Measurements from ENCODE around the gene CHAC1.
"Not testable (repeated sequence)": the region's sequence is repeated elsewhere in the genome, so short reads cannot be mapped to it uniquely, and the experiment has no call there.

The CHAC1 gene

DNA sequence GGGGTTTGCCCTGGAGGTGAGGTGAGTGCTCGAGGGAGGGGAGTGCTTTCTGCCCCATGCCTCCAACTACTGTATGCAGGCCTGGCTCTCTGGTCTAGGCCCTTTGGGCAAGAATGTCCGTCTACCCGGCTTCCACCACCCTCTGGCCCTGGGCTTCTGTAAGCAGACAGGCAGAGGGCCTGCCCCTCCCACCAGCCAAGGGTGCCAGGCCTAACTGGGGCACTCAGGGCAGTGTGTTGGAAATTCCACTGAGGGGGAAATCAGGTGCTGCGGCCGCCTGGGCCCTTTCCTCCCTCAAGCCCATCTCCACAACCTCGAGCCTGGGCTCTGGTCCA lies 14.8 kb upstream of the CHAC1 start:
- no peak for DNase-seq

DNA sequence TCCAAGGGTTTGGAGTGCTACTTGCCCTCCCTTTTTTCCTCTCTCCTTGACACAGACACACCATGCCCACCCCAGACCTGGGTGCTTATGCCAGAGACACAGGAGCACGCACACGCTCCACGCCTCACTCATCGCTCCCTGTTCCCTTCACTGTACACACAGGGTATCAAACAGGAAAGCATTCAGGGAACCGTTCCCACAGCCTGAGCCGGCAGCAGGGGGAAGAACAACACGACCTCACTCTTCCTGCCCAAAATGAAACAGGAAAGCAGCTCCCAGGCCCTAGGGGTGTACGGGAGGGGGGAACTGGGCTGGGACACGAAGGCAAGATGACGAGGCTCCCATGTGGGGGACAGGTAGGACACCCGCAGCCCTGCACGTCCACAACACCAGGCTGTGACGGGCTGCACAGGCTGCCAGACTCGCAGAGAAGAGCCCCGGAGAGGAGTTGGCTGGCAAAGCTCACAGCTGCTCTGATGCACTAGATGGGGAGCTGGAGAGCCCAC lies 12.9 kb upstream of the CHAC1 start:
- no peak for DNase-seq

DNA sequence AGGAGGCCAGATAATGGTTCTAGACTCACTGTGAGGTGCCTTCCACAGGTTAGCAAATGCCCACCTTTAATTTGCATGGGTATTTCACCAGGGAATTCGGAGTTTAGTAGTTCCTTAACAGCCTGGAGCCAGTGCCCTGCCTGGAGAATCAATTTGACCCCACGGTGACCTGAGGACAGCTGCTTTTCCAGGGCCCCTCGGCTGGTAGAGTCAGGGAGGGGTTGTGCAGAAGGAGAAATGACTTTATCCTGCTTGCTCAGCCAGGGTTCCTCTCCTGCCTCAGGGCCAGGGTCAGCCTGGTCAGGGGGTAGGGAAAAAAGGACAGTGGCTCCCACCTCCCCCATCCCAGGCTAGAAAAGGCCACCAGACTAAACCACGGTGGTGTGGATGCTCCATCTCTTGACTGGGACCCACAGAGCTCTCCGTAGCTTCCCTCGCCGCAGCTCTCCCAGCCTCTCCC lies 12.2 kb upstream of the CHAC1 start:
- DNase-seq: no peak

DNA sequence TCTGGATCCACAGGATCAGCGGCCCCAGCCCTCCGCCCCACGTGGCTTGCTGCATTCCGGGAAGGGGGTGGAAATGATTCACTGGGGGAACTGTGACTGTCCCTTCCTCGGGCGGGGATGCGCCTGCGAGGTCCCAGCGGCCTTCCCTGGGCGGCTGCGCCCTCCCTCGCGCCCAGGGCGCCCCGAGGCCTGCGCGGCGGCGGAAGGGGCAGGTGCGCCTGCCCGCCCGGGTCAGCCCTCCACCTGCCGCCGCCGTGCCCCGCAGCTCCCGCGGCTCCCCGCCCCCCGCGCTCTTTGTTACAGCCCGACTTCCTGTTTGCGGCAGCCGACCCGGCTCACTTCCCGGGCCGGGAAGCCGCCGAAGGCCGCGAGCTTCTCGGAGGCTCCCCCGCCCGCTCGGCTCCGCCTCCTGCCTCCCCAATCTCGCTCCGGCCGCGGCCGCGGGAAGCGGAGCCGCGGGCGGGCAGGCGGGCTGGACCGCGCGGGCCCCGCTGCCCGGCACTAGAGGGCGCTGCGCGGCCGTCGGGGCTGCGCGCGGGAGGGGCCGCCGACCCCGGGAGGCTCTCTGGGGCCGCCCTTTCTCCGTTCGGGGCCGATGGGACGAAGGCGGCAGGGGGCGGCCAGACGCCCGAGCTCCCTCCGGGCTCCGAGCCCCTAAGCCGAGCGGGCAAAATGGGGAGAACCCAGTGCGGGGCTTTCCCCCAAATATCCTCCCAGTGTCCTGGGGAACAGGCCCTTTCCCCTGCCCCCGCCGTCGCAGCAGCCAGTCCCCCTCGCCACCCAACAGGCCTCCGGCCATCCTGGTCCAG lies 11.5 kb upstream of the CHAC1 start:
- DNase-seq: peak; percentile 57

DNA sequence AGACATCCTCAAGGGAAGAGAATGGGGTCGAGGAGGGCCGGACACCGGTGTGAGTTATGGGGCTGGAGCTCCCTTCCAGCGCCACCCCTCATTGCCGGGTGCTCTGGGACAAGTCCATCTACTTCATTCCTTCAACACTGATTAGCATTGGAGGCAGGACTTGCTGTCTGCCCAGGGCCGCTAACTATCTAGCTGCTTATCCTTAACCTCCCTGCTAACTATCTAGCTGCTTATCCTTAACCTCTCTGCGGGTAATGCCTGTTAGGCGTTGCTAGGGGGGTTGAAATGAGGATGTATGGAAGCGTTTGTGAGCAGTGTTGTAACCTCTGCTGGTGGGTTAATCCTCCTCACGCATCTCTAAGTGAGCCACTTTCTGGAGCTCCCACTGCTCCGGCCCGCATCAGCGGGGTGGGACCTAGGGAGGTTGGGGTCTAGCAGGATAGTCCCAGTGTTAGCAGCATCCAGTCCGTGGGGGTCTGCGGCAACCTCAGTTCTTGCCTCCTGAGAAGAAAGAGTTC lies 10.9 kb upstream of the CHAC1 start:
- no peak for DNase-seq

DNA sequence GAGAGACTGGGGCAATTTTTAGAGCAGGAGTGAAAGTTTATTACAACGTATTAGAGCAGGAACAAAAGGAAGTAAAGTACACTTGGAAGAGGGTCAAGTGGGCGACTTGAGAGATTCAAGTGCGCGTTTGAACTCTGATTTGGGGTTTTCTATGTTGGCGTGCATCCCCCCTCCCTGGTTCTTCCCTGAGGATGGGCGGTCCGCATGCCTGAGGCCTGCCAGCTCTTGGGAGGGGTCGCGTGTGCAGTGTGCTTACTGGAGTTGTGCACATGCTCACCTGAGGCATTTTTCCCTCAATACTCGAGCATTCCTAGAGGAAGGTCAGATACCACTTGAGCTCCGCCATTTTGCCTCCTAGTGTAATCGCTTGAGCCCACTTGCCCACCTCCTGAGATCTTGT lies 10.4 kb upstream of the CHAC1 start:
- DNase-seq: no peak

DNA sequence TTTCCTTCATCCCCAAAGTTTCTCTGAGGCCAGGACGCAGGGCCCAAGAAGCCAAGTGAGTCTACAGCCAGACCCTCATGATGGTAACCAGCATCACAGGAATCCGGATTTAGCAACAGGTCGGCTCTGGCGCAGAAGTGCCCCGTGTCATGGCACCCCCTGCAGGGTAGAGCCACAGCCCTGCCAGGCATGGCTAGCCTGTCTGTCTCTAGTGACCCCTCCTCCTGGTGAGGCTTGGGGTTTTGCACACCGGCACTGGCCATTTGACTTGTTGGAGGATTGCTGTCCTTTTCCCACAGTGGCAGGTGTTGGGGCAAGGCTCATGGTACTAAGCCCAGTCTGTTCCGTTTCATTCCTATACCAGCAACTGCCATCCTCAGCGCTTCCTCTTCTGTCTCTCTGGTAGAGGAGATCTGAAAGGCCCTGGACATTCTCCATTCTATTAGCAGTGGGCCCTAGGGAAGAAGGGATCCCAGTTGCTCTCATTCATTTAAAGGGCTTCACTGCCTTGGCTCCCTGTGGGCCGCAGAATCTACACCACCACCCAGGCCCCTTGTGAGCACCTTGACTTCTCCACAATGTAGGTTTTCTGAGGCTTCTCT lies 9.4 kb upstream of the CHAC1 start:
- no peak for DNase-seq

DNA sequence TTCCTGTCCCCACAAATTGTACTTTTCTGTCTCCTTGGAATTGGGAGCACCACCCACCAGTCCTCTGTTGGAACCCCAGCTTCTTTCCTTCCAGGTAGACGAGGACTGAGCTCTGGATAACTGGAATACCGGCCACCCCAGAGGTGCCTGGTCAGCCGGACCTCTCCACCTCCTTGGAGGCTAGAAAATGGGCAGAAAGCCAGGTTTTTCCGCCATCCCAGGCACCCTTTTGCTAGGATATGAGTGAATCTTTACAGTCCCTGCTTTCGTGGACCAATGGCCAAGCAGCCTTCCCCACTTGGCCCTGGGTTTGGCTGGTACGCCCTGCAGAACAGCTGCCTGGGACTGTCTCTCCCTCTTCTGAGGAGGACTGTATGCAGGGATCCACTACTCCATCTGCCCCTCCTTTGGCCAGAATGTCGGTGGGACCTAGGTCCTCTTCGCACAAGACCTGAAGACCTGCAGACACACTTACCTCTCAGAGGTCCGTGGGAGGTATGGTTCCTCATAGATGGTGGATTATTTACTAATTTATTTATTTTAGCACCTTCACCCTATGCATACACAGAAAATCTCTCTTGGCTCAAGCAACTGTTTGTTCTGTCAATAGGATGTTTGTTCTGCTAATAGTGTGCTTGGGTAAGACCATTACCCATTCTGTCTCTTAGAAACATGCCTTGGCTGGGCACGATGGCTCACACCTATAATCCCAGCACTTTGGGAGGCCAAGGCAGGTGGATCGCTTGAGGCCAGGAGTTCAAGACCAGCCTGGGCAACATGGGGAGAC lies 8.6 kb upstream of the CHAC1 start:
- no peak for DNase-seq

DNA sequence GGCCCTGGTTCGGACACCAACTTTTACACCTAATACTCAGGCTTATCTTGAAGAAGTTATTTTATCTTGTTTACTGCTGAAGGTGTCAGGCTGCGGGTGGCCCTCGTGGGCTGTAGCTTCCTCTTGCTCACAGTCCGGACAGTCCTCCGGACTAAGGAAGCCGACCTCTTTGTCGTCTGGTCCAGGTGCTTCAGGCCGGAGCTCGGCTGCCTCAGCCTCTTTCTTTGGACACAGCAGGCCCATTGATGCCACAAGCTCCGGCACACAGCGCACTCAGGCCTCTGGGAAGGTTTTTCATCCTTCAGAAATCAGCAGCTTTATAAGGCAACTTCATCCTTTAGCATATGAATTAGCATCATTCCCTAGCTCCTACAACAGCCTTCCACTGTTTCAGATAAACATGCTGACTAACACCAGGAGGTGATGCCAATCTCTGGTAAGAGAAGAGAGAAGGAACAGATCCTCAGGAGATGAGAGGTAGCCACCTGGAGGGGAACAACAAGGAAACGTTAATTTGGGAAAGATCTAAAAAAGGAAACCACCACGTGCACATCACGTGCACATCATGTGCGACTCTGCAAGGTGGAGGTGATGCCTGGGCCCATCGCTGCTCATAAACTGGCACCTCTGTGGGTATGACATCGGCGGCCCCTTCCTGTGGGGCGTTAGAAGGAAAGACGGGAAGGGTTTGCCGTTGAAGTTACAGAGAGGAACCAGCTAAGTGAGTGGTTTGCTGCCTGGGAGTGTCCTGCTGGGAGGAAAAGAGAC lies 4.4 kb upstream of the CHAC1 start:
- DNase-seq: no peak

DNA sequence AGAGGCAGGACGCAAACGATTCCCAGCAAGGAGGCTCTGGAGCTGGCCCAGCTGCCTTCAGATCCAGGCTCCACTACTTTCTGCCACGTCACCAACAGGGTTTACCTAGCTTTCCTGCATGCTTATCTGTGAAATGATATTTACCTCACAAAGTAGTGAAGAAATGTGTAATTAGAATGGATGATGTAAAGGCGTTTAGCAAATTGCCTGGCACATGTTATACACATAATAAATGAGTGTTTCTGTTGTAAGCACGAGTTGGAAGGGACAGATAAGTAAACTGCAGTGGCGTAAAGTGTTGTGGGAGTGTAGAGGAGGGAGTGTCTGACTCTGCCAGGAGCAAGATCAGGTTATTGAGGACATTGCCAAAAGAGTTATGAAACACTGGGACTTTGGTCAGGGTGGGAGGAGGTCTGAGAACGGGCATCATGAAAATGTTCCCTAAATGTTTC lies 3.5 kb upstream of the CHAC1 start:
- DNase-seq: no peak

DNA sequence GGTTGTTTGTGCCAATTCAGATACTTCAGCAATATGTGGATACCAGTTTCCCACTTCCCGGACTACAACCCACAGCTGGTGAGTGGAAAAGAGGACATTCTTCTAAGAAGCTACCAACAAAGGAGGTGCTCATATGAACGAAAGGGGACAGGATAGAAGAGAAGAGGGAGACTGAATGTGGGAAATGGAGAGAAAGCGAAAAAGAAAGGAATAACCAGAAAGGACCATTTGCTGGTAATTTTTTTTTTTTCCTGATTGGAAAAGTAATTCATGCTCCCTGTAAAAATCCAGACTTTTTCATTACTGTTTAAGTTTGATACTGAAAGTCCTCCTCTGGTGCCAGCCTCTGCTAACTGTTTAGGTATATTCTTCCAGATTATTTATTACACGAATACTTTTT lies 1.5 kb upstream of the CHAC1 start:
- no peak for DNase-seq

DNA sequence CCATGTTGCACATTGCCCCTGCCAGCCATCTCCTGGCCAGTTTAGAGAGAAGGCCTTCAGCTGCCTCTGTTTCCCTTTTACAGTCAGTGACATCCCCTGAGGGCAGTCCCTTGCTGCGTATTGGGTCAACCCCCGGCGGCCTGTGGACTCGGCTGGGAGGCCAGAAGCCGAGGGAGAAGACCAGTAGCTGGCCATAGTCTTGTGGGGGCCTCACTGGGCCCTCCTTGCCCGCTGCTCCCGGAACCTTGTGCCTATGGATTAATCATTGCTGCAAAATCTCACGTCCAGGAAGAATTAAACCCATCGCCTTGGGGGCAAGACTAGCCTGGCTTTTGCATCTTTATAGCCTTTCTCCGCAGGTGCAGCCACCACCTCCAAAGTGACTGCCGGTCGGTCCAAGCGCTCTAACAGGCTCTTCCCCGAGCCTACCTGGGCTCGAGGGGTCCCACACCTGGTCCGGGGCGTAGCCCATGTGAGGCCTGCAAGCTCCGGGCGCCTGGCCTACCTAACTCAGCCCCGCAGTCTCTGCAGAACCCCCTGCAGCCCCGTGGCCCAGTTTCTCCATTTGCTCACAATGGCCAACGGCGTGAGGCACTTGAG lies 870 bp upstream of the CHAC1 start:
- no peak for DNase-seq

DNA sequence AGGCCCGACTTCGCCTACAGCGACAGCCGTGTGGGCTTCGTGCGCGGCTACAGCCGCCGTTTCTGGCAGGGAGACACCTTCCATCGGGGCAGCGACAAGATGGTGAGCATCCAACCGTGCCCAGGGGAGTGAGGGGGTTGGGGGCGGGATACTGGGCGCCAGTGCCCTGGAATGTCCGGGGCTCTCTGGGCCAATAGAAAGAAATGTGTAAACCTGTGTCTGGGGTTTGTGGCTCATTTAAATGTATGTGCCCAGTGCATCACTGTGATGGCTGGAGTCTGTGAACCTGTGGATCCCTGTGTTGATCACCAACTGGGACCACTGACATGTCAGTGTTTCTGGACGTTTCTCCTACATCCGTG lies 423 bp downstream of the CHAC1 start:
- no peak for DNase-seq

DNA sequence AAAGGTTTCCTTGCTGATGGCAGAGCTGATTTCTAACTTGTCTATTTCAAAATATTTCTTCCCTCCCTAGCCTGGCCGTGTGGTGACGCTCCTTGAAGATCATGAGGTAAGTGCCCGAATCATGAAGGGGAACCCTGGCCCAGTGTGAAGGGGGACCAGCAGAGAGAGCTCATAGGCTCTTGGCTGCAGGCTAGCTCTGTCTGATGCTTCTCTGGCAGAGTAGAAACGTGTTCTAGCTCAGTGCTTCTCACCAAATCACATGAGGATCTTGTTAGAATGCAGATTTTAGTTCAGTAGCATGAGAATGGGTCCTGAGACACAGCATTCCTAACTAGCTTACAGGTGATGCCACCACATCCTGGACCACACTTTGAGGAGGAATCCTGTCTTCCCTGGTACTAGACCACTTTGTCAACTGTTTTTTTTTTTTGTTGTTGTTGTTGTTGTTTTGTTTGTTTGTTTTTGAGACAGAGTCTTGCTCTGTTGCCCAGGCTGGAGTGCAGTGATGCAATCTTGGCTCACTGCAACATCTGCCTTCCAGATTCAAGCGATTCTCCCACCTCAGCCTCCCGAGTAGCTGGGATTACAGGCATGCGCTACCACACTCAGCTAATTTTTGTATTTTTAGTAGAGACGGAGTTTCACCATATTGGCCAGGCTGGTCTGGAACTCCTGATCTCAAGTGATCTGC lies 1.0 kb downstream of the CHAC1 start:
- not testable (repeated sequence) for DNase-seq

DNA sequence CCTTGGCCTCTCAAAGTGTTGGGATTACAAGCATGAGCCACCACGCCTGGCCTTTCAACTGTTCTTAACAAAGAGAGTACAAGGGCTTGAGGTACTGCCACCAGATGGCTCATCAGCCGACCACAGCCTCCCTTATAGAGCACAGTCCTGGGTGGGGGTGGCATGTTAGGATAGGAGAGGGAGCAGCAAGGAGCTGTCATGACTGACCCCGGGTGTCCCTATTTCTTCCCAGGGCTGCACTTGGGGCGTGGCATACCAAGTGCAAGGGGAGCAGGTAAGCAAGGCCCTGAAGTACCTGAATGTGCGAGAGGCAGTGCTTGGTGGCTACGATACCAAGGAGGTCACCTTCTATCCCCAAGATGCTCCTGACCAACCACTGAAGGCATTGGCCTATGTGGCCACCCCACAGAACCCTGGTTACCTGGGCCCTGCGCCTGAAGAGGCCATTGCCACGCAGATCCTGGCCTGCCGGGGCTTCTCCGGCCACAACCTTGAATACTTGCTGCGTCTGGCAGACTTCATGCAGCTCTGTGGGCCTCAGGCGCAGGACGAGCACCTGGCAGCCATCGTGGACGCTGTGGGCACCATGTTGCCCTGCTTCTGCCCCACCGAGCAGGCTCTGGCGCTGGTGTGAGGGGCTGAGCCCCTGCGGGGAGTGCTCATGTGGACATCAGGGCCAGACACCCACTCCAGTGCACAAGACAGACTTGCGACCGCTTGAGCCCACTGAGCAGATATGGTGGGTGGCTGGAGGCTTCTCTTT lies 2.1 kb downstream of the CHAC1 start:
- DNase-seq: no peak

DNA sequence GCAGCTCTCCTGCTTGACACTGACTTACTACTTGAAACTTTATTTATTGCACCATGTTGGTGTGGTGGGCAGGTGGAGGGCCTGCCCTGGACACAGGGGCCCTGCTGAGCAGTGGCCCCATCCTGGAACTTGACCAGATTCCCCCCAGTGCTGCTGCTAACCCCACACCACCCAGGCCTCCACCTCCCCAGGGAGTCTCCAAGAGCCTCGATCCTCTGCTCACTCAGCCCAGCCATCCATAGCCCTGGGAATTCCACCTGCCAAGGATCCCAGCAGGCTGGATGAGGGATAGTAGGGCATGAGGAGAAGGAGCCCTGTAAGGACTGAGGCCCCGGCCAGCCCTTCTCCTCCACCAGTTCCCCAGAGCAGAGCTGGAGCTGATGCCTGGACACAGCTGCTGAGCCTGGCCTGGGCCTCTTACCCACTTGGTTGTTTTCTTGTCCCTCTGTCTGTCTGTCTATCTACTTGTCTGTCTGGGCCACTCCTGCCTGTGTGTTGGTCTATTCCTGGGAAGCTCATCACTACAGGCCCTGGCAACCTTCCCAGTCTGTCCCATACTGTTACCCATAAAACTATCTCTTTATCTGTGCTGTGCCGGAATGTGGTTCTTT lies 2.8 kb downstream of the CHAC1 start:
- no peak for DNase-seq

DNA sequence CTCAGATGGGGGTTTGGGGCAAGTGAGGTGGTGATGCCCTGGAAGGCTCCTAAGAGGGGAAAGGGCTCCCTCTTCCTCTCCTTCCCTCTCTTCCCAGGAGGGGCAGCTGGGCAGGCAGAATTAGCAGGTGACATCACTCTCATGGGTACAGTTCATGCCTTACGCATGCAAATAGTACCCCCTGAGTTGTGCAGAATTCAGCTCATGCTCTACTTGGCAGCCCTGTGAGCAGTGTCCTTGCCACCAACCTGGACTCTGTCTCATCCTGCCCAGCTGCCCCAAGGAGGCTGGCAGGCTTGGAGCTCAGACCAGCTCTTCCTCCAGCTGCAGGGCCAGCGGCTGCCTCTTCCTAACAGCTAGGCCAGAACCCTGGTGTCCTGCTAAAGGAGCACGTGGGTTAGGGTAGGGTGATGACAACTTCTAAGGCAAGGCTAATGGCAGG lies 3.3 kb downstream of the CHAC1 start:
- no peak for DNase-seq

DNA sequence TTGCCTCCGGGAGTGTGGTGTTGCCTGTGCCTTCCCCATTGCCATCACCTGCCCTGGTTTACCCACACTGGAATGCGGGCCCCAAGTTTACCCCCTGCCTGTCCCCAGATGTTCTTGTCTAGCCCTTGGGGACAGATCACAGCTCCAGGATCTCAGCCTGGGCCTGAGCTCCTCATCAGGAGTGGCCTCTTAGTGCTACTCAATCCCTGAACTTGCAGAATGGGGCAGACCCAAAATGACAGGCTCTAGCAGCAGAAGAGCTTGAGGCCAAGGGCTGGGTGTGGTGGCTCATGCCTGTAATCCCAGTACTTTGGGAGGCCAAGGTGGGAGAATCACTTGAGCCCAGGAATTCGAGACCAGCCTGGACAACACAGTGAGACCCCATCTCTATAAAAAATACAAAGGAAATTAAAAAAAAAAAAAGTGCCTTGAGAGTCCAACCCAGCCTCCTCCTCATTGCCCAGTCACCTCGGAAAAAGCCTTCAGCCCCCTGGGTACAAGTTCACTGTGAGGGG lies 3.8 kb downstream of the CHAC1 start:
- DNase-seq: no peak

DNA sequence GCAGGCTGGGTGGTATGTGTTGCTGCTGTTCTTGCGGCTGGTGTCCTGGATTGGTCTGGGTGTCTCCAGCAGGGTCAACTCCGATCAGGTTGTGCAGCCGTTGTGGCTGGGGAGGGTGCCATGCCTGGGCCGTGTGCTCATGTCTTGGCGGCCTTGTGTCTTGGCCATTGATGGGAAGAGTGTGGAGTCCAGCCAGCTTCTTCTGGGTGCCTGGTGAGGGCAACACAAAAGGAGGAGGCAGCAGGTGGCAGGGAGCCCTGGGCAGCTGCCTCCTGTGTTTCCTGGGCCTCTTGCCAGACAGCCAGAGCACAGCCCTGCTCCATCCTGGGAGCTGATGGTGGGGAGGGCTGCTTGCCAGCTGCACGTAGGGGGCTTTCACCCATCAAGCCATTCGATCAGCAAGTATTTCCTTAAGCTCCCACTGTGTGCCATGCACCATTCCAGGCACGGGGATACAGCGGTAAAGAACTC lies 4.3 kb downstream of the CHAC1 start:
- DNase-seq: no peak

DNA sequence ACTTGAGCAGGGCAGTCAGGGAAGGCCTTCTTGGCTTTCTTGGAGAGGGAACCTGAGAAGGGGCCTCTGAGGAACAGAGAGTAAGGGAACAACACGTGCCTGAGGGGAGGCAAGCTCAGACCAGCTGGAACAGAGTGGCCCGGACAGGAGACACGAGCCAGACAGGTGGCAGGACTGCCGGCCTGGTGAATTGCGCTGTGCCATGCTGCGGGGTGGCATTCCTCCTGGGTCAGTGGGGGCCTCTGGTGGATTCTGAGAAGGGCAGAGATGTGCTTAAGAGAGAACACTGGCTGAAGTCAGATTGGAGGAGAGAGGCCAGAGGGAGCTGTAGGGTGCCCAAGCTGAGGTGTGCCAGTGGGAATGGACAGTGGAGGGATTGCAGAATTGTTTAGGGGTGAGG lies 4.9 kb downstream of the CHAC1 start:
- DNase-seq: no peak
